HG02763 (cell line): Measurements from ENCODE around the gene ARHGAP10.
"Not testable (repeated sequence)": the region's sequence is repeated elsewhere in the genome, so short reads cannot be mapped to it uniquely, and the experiment has no call there.

ENCODE experiments used
- ATAC-seq: cut with Tn5 transposase; IDR thresholded peaks from one replicate; pipeline ENCODE4 v1.9.1; 2021; ENCODE audit warnings: mild to moderate bottlenecking, moderate library complexity; ENCODE audit not compliant: unreplicated experiment

ARHGAP10 gene

DNA sequence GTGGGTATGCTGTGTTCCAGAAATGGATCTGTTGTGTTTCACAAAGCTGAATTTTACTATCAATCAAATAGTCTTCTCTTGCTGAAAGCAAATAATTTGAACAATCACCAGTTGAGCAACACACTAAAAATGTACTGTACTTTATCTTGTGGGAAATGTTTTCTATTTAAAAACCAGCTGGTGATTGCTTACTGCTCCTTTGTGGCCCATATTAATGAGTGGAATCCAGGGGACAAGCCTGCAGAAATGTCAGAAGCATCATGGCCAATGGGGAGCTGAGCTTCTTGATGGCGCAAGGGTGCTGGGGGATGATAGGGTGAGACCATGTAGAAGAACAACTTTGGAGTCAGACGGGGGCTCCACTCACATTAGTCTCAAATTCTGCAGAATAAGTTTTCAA is 346.2 kb downstream of the ARHGAP10 start:
- no peak for ATAC-seq

- ATAC-seq = no peak
Measured at GRCh38 chr4:148079961-148080360, 348.1 kb downstream of the ARHGAP10 start.

- ATAC-seq = no peak
Measured at GRCh38 chr4:148081267-148081666, 349.4 kb downstream of the ARHGAP10 start.

- no peak for ATAC-seq
Measured at GRCh38 chr4:148081745-148082144, 349.9 kb downstream of the ARHGAP10 start.

DNA sequence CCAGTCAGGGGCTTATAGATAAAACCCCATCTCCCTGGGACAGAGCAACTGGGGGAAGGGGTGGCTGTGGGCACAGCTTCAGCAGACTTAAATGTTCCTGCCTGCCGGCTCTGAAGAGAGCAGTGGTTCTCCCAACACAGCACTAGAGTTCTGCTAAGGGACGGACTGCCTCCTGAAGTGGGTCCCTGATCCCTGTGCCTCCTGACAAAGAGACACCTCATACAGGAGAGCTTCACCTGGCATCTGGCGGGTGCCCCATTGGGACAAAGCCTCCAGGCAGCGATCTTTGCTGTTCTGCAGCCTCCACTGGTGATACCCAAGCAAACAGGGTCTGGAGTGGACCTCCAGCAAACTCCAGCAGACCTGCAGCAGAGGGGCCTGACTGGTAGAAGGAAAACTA is 351.2 kb downstream of the ARHGAP10 start:
- not testable (repeated sequence) for ATAC-seq

DNA sequence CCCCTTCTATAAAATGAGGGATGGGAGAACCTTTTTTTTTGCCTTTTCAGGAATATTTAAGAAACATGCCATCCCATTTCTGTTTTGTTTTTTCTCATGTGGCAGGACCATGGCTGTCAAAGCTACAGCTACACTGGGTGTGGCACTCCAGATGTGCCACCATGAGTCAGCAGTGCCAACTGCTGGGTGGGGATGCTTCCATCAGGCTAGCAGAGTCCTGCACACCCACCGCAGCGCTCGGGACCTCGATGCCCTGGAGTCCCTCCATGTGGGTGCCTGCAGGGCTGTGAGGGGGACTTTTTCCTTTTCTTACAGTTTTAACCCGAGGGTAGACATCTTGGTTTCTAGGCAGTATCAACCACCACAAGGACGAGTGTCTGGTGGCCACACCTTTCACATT is 357.7 kb downstream of the ARHGAP10 start:
- ATAC-seq = no peak

- ATAC-seq = no peak
Measured at GRCh38 chr4:148090029-148090428, 358.1 kb downstream of the ARHGAP10 start.

GRCh38 chr4:148090503-148091476 is 358.9 kb downstream of the ARHGAP10 start:
- no peak for ATAC-seq

- ATAC-seq = no peak
Measured at GRCh38 chr4:148091896-148092295, 360.0 kb downstream of the ARHGAP10 start.

- no peak for ATAC-seq
Measured at GRCh38 chr4:148092316-148093014, 360.6 kb downstream of the ARHGAP10 start.

GRCh38 chr4:148093065-148093464 is 361.2 kb downstream of the ARHGAP10 start:
- ATAC-seq = no peak

GRCh38 chr4:148094149-148094548 is 362.3 kb downstream of the ARHGAP10 start:
- ATAC-seq = no peak

- ATAC-seq = no peak
Measured at GRCh38 chr4:148095346-148095923, 363.5 kb downstream of the ARHGAP10 start.

GRCh38 chr4:148097801-148098200 is 365.9 kb downstream of the ARHGAP10 start:
- ATAC-seq = no peak

DNA sequence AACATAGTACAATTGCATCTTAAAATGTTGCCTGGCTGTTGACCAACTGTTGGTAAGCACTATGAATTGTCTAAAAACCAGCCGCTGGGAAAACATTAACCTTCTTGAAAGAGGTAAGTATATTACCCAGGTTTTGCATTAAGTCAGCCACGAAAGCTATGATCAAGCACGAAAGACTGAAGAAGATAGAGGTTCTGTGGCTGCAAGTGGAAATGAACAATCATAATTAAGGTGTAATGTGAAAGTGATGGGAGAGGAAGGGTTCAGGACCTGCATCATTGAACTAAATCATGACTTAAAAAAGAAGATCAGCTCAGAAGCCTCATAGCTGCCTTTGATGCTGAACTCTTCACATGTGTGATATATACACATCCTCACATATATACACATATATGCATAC is 369.3 kb downstream of the ARHGAP10 start:
- ATAC-seq = no peak

DNA sequence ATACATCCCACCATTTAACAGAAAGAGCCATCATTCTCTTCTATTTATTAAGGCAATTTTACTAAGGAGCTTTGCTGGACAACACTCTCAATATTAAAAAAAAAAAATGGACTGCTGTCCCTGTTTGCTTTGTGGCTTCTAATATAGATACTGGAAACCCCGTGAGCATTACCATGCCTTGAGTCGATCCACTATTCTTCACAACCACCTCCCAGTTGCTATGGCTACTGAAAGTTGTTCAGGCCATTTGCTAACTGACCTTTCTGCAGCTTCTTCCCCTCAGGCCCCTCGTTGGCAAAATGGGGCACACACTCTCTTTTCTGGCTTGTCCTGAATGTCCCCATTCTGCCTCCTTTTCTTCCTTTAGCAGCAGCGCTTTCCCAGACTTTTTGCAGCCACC is 369.9 kb downstream of the ARHGAP10 start:
- no peak for ATAC-seq

DNA sequence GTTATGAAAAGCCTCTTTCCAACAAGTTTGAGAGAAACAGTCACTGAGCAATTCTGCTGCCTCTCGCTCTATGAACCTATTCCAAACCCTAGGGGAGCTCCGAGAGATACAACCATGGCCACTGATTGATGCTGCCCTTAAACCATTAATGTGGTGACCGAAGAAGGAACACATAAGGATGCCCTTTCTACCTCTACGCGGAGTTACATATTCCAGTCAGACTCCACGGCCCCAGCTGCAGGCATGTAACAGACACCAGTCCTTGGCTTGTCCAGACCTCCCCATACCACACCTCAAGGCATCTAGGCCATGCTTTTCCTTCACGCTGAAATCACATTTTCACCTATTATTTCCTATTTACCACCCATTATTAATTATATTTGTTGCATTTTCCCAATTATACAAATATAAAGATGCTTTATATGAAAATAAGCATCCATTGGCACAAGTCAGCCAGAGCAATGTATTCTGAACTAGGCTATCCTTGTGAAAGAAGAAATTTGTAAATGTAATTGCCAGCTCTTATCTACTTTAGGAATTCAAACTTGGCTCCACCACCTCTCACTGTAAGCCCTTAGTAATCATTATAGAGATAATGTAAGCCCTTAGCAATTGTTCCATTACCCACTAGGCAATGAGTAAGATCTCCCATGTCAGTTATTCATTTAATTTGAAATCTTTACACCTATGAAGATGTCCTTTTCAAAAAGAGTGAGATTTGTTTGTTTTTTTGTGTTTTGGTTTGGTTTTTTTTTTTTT is 371.9 kb downstream of the ARHGAP10 start:
- no peak for ATAC-seq

- no peak for ATAC-seq
Measured at GRCh38 chr4:148108766-148109165, 376.9 kb downstream of the ARHGAP10 start.

- no peak for ATAC-seq
Measured at GRCh38 chr4:148109216-148109615, 377.3 kb downstream of the ARHGAP10 start.

GRCh38 chr4:148110169-148110568 is 378.3 kb downstream of the ARHGAP10 start:
- ATAC-seq = no peak
